NB4 (cell line): ENCODE measurements around the gene CISD1.

Source experiments
- MYC ChIP-seq: IDR thresholded peaks from 2 replicates; pipeline ENCODE4 v1.6.1; 2011; ENCODE audit warnings: low read depth, low read length
- POLR2A ChIP-seq: IDR thresholded peaks from 2 replicates; pipeline ENCODE4 v1.6.1; 2011; ENCODE audit warnings: mild to moderate bottlenecking; ENCODE audit not compliant: insufficient read length; ENCODE audit errors: extremely low read depth
- TF ChIP-seq, protein P1 (sequence below): IDR thresholded peaks from one replicate; pipeline ENCODE4 v1.5.1; 2012; ENCODE audit warnings: low read depth, low read length

DNA sequence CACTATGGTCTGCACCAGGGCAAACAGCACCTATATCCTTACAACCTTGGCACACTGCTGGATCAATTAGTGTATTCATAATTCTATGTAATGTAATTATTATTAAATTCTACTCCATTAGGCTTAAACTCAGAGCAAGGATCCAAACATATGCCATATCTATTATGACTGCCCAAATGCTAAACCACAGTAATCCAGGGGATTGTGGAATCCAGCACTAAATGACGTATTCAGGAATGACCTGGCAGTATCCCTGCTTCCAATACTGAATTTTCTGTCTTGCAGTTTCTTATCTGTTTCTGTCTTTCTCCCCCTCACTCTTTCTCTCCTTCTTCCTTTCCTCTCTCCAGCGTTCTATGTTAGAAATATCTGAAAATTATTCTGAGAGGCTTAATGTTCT, 49.4 kb downstream of the CISD1 start:
- TF ChIP-seq, protein P1, sequence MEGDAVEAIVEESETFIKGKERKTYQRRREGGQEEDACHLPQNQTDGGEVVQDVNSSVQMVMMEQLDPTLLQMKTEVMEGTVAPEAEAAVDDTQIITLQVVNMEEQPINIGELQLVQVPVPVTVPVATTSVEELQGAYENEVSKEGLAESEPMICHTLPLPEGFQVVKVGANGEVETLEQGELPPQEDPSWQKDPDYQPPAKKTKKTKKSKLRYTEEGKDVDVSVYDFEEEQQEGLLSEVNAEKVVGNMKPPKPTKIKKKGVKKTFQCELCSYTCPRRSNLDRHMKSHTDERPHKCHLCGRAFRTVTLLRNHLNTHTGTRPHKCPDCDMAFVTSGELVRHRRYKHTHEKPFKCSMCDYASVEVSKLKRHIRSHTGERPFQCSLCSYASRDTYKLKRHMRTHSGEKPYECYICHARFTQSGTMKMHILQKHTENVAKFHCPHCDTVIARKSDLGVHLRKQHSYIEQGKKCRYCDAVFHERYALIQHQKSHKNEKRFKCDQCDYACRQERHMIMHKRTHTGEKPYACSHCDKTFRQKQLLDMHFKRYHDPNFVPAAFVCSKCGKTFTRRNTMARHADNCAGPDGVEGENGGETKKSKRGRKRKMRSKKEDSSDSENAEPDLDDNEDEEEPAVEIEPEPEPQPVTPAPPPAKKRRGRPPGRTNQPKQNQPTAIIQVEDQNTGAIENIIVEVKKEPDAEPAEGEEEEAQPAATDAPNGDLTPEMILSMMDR, result no peak
- TF ChIP-seq MYC (no peak), POLR2A (no peak)
